HG03135 (cell line): ENCODE data around the gene N4BP2L1.
"Not testable (repeated sequence)": the region's sequence is repeated elsewhere in the genome, so short reads cannot be mapped to it uniquely, and the experiment has no call there.

Experiments
- ATAC-seq: cut with Tn5 transposase; IDR thresholded peaks from one replicate; pipeline ENCODE4 v1.9.1; 2021; ENCODE audit warnings: mild to moderate bottlenecking, moderate library complexity; ENCODE audit not compliant: unreplicated experiment

N4BP2L1 gene

DNA sequence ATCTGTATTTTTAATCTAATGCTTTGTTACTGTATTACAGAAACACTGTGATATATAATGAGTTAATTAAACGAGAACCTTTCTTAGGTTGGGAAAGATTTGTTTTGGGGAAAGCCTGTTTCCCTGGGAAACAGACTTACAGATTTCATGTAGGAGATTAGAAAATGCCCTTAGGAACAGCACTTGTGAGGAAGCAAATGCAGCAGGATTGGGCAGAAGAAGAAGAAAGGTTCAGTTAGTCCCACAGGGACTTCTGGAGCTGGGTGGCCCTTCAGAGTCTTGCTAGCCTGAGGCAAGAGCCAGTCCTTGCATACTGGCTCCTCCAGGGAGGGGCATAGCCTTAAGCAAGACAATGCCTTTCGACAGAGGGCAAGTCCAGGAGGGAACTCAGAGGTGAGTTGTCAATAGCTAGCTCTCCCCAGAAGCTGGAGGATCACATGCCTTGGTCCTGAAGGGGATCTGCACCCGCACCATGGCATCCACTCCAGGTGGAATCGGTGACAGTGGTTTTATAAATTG, 36.8 kb downstream of the N4BP2L1 start:
- no peak for ATAC-seq

- ATAC-seq, result no peak
Observed at GRCh38 chr13:32390484-32390883, 37.4 kb downstream of the N4BP2L1 start.

GRCh38 chr13:32390048-32390447, 37.9 kb downstream of the N4BP2L1 start:
- ATAC-seq, result peak; percentile 59

DNA sequence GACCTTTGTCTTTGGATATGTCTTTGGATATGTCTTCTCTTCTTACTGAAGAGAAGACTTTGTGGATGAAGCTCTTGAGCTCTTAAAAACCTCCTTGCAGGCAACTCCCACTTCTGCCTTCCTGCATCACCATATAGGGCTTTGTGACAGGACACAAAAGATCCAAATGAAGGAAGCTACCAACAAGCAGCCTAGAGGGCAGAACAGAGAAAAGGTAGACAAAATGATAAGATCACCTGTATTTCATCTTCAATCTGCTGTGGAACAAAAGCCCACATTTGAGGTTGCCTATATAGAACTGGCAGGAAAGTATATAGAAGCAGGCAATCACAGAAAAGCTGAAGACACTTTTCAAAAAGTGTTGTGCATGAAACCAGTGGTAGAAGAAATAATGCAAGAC, 42.5 kb downstream of the N4BP2L1 start:
- no peak for ATAC-seq

GRCh38 chr13:32384702-32385101, 43.2 kb downstream of the N4BP2L1 start:
- no peak for ATAC-seq

DNA sequence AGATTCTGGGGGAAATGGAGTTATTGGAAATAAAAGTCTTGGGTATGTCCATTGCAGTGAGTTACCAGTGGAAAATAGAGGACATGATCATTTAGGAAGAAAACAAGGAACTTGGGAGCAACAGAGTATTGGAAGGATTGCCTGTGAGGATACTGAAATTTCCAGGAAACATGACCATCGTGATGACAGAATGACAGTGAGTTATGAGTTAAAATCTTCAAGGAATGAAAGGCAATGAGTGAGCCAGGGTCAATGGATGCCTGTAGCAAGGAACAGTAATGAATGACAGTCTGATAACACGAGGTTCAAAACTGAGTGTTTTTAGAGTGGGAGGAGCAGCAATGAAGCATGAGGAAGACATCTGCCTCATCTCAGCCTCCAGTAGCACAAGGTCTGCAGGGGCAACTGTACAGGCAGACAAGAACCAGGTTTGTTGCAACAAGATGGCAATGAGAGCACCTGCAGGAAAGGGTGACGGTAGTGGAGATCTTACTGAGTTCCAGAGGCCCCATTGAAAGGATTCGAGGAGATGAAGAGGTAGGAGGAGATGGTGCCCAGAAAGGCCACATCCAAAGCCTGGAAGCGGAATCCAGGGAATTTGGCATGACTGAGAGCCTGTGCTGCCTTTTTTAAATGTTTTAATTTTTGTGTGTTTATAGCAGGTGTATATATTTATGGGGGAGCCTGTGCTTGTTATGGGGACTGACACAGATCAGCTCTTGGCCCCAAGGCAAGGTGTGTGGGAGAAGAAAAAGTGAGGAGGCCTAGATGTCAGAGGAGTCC, 43.9 kb downstream of the N4BP2L1 start:
- no peak for ATAC-seq

GRCh38 chr13:32381539-32381938, 46.4 kb downstream of the N4BP2L1 start:
- no peak for ATAC-seq

GRCh38 chr13:32378012-32378411, 49.9 kb downstream of the N4BP2L1 start:
- no peak for ATAC-seq

GRCh38 chr13:32376642-32377415, 51.1 kb downstream of the N4BP2L1 start:
- ATAC-seq, result no peak

GRCh38 chr13:32370805-32371204, 57.1 kb downstream of the N4BP2L1 start:
- ATAC-seq, result no peak

DNA sequence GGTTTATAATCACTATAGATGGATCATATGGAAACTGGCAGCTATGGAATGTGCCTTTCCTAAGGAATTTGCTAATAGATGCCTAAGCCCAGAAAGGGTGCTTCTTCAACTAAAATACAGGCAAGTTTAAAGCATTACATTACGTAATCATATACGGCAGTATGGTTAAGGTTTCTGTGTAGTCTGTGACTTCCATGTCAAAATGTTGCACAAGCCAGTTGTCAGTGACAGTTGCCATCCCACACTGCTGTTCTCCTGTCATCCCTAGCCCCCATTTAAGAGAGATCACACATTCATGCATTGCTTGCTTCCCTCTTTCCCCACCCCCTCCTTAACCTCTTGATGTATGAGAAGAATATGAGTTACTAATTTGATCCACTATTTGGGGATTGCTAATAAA, 65.4 kb downstream of the N4BP2L1 start:
- ATAC-seq, result no peak

DNA sequence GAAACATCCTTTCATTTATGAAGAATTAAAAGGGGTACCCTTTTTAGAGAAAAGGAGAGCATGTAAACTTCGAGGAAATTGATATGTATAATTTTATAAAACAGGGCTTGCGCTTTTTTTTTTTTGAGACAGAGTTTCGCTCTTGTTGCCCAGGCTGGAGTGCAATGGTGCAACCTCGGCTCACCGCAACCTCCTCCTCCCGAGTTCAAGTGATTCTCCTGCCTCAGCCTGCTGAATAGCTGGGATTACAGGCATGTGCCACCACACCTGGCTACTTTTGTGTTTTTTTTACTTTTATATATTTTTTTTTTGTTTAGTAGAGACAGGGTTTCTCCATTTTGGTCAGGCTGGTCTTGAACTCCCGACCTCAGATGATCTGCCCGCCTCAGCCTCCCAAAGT, 72.0 kb downstream of the N4BP2L1 start:
- not testable (repeated sequence) for ATAC-seq

GRCh38 chr13:32354040-32354439, 73.9 kb downstream of the N4BP2L1 start:
- peak; percentile 74 for ATAC-seq

DNA sequence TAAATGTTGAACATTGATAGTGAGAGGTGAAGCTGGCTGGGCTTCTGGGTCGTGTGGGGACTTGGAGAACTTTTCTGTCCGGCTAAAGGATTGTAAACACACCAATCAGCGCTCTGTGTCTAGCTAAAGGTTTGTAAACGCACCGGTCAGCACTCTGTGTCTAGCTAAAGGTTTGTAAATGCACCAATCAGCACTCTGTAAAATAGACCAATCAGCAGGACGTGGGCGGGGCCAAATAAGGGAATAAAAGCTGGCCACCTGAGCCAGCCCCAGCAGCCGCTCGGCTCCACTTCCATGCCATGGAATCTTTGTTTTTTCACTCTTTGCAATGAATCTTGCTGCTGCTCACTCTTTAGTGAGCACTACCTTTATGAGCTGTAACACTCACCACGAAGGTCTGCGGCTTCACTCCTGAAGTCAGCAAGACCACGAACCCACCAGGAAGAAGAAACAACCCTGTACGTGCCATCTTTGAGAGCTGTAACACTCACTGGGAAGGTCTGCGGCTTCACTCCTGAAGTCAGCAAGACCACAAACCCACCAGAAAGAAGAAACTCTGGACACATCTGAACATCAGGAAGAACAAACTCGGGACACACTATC, 77.0 kb downstream of the N4BP2L1 start:
- not testable (repeated sequence) for ATAC-seq
